ENCODE data around the gene SEMA6B.
"Not testable (repeated sequence)": the region's sequence is repeated elsewhere in the genome, so short reads cannot be mapped to it uniquely, and the experiment has no call there.

Gene SEMA6B

DNA sequence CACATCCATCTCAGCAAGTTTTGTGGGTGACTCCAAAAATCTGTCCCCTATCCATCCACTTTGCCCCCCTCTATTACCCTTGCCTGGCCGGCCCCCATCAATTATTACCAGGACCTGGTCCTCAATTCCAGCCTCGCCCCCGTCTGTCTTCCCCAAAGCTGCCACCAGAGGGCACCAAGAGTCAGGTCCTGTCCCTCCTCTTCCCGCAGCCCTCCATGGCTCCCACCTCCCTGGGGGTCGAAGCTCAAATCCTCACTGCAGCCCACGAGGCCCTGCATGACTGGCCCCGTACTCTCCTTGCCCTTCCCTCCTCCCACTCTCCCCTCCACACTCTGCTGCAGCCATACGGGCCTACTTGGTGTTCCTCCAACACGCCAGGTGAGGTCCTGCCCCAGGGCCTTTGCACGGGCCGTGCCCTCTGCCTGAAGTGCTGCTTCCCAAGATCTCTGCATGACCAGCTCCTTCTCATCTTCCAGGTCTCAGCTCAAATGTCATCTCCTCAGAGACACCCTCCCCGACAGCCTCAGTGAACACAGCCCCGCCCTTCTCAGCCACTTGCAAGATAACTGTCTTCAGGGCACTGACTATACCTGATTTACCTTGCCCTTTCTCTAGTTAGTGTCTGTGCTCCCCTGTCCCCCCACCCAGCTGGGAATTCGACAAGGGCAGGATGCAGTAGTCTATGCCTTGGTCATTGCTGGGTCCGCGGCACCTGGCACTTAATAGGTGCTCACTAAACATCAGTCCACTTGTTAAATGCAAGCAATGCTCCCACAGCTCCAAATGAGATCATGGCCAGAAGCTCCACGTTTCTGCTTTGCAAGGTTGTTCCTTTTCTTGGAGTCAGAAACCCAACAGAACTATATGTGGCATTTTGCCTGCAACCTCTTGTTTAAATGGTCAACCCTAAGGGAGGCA lies 16.8 kb upstream of the SEMA6B start:
- Mint-ChIP-seq H3K4me1 (no peaks in the 10 kb centered on the region), H3K9me3 (no peaks in the 10 kb centered on the region), H3K36me3 (ENCODE audit: insufficient read depth) (peaks cover 2% of the 10 kb centered on the region), H3K27ac (ENCODE audit: low read depth) (no peak overlapping the region), H3K27me3 (peaks cover 51% of the 10 kb centered on the region), H3K4me3 (no peak overlapping the region)
- peak; percentile 40 to 68 for DNase-seq (ENCODE audit: low spot score in 2 of 2)
- ATAC-seq (replicated peaks; ENCODE audit: extremely low read depth, poor library complexity, severe bottlenecking) = no peak

DNA sequence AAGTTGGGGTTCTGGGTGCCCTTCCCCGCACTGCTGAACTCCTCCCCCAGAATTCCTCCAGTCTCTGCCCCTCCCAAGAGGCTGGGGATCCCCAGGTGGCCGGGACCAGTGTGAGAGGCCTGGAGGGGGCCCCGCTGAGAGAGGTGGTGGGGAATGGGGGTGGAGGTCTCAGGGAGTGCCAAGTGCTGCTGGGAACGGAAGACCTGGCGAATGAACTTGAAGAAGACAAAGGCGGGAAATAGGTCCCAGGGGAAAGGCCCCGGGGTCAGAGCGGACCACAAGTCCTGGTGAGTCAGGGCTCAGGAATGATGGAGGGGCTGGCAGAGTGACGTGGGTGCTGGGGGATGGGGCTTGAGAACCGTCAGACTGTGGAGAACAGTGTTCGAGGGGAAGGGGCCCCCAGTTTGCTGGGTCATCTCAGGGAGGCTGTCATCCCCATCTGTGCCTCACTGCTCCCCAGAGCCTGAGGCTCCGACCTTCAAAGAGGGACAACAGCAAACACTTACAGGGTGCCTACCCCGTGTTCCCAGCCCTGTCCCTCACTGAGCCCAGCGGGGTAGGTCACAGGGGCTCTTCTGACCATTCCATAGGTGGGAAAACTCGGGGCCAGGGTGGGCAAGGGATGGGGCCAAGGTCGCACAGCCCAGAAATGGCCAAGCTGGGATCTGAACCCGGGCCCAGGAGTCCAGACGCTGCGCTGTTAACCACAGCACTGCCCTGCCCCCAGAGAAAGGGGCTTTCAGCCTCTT lies 16.0 kb upstream of the SEMA6B start:
- Mint-ChIP-seq H3K4me1 (no peaks in the 10 kb centered on the region), H3K9me3 (no peaks in the 10 kb centered on the region), H3K36me3 (ENCODE audit: insufficient read depth) (peaks cover 2% of the 10 kb centered on the region), H3K4me3 (no peak overlapping the region), H3K27ac (ENCODE audit: low read depth) (no peak overlapping the region), H3K27me3 (peaks cover 51% of the 10 kb centered on the region)
- no peak for DNase-seq (ENCODE audit: low spot score in 2 of 2)
- ATAC-seq (replicated peaks; ENCODE audit: extremely low read depth, poor library complexity, severe bottlenecking) = no peak

- peaks cover 2% of the 10 kb centered on the region for H3K36me3 Mint-ChIP-seq (ENCODE audit: insufficient read depth)
- H3K9me3 Mint-ChIP-seq = no peaks in the 10 kb centered on the region
- ATAC-seq (replicated peaks; ENCODE audit: extremely low read depth, poor library complexity, severe bottlenecking) (no peak), DNase-seq (ENCODE audit: low spot score in 2 of 2) (no peak)
- H3K4me1 Mint-ChIP-seq = no peaks in the 10 kb centered on the region
- peaks cover 35% of the 10 kb centered on the region for H3K27me3 Mint-ChIP-seq
- no peak overlapping the region for H3K27ac Mint-ChIP-seq (ENCODE audit: low read depth)
- no peak overlapping the region for H3K4me3 Mint-ChIP-seq
Measured at GRCh38 chr19:4573682-4574081, 14.2 kb upstream of the SEMA6B start.

GRCh38 chr19:4571305-4571917 lies 11.9 kb upstream of the SEMA6B start:
- no peak for DNase-seq (ENCODE audit: low spot score in 2 of 2)
- H3K4me1 Mint-ChIP-seq = no peaks in the 10 kb centered on the region

DNA sequence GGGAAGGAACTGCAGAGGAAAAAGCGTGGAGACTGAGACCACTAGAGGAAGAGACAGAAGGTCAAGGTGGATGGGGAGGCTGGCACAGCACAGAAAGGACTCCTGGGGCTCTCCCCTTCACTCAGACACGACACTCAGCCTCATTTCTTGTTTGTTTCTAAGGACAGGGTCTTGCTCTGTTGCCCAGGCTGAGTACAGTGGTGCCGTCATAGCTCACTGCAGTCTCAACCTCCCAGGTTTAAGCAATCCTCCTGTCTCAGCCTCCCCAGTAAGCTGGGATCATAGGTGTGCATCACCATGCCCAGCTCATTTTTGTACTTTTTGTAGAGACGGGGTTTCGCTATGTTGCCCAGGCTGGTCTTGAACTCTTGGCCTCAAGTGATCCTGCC lies 11.4 kb upstream of the SEMA6B start:
- DNase-seq (ENCODE audit: low spot score in 2 of 2) = no peak
- ATAC-seq (replicated peaks; ENCODE audit: extremely low read depth, poor library complexity, severe bottlenecking) = no peak
- Mint-ChIP-seq H3K4me1 (no peaks in the 10 kb centered on the region), H3K9me3 (no peaks in the 10 kb centered on the region), H3K27me3 (peaks cover 28% of the 10 kb centered on the region), H3K4me3 (no peak overlapping the region), H3K27ac (ENCODE audit: low read depth) (no peak overlapping the region), H3K36me3 (ENCODE audit: insufficient read depth) (peaks cover 5% of the 10 kb centered on the region)

More at GRCh38 chr19:4571305-4571917, 11.9 kb upstream of the SEMA6B start:
- Mint-ChIP-seq H3K36me3 (ENCODE audit: insufficient read depth) (peaks cover 5% of the 10 kb centered on the region), H3K9me3 (no peaks in the 10 kb centered on the region), H3K4me3 (no peak overlapping the region), H3K27ac (ENCODE audit: low read depth) (no peak overlapping the region), H3K27me3 (peaks cover 33% of the 10 kb centered on the region)
- no peak for ATAC-seq (replicated peaks; ENCODE audit: extremely low read depth, poor library complexity, severe bottlenecking)

- Mint-ChIP-seq H3K4me1 (no peaks in the 10 kb centered on the region), H3K27ac (ENCODE audit: low read depth) (no peak overlapping the region), H3K27me3 (peaks cover 23% of the 10 kb centered on the region), H3K36me3 (ENCODE audit: insufficient read depth) (peaks cover 5% of the 10 kb centered on the region), H3K9me3 (no peaks in the 10 kb centered on the region), H3K4me3 (no peak overlapping the region)
- ATAC-seq (replicated peaks; ENCODE audit: extremely low read depth, poor library complexity, severe bottlenecking) = no peak
- DNase-seq (ENCODE audit: low spot score in 2 of 2) = no peak
Measured at GRCh38 chr19:4570402-4570801, 10.9 kb upstream of the SEMA6B start.

DNA sequence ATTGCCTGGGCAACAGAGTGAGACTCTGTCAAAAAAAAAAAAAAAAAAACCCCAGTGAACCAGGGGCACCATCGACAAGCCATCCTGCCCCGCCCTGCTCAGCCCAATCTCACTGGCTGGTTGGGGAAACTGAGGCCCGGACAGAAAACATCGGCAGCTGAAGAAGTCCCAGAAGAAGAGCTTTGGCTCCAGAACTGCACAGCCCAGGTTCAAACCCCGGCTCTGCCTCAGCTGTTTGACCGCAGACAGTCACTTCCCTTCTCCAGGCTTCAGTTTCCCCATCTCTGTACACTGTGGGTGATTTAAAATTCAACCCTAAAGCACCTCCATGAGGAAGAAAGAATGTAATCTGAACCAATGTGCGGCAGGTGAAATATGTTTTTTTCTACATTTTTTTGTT lies 9.4 kb upstream of the SEMA6B start:
- DNase-seq (ENCODE audit: low spot score in 2 of 2) = no peak
- H3K27me3 Mint-ChIP-seq = peaks cover 17% of the 10 kb centered on the region
- H3K9me3 Mint-ChIP-seq = no peaks in the 10 kb centered on the region
- H3K4me3 Mint-ChIP-seq = no peak overlapping the region
- H3K36me3 Mint-ChIP-seq (ENCODE audit: insufficient read depth) = peaks cover 5% of the 10 kb centered on the region
- no peaks in the 10 kb centered on the region for H3K4me1 Mint-ChIP-seq
- ATAC-seq (replicated peaks; ENCODE audit: extremely low read depth, poor library complexity, severe bottlenecking) = no peak
- no peak overlapping the region for H3K27ac Mint-ChIP-seq (ENCODE audit: low read depth)

- Mint-ChIP-seq H3K36me3 (ENCODE audit: insufficient read depth) (peaks cover 5% of the 10 kb centered on the region), H3K27ac (ENCODE audit: low read depth) (no peak overlapping the region), H3K4me3 (no peak overlapping the region), H3K4me1 (no peaks in the 10 kb centered on the region), H3K27me3 (peaks cover 17% of the 10 kb centered on the region), H3K9me3 (no peaks in the 10 kb centered on the region)
- ATAC-seq (replicated peaks; ENCODE audit: extremely low read depth, poor library complexity, severe bottlenecking) (no peak), DNase-seq (ENCODE audit: low spot score in 2 of 2) (peak; percentile 38 to 50)
Measured at GRCh38 chr19:4567584-4568071, 8.1 kb upstream of the SEMA6B start.

DNA sequence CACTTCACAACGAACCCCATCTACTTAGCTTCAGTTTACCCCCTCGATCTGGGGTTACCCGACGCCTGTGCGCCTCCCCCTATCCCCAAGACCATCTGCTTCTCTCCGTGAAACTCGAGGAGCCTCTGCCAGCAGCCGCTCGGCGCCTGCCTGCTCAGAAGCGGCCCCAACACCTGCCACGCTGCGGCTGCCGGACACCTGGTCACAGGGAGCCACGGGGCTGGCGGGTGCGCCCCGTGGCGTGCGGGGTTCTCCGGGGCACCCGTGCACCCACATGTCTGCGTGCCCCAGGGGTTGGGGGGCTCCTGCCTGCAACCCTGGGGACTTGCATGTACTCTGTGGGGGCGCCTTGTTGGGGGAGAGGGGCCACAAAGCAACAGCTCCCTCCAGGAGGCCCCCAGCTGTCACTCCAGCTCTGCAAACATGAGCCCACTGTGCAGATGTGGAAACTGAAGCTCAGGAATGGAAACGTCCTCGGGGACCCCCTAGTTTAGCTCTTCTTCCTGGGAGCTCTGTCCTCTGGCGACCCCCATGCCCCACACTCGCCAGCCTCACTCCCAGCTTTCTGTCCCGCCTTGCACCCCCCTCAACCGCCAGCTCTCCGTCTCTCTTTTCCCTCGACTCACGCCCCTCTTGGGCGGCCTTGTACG lies 7.0 kb upstream of the SEMA6B start:
- no peaks in the 10 kb centered on the region for H3K4me1 Mint-ChIP-seq

GRCh38 chr19:4563562-4563961 lies 4.1 kb upstream of the SEMA6B start:
- H3K36me3 Mint-ChIP-seq (ENCODE audit: insufficient read depth); H3K27ac Mint-ChIP-seq (ENCODE audit: low read depth); H3K4me1 Mint-ChIP-seq; ATAC-seq (replicated peaks; ENCODE audit: extremely low read depth, poor library complexity, severe bottlenecking); DNase-seq (ENCODE audit: low spot score in 2 of 2); H3K9me3 Mint-ChIP-seq; H3K4me3 Mint-ChIP-seq: not testable (repeated sequence)
- H3K27me3 Mint-ChIP-seq = peaks cover 24% of the 10 kb centered on the region

More for the DNA sequence above, 7.0 kb upstream of the SEMA6B start:
- H3K27me3 Mint-ChIP-seq = peaks cover 17% of the 10 kb centered on the region
- no peak overlapping the region for H3K27ac Mint-ChIP-seq (ENCODE audit: low read depth)
- H3K4me3 Mint-ChIP-seq = no peak overlapping the region
- peaks cover 5% of the 10 kb centered on the region for H3K36me3 Mint-ChIP-seq (ENCODE audit: insufficient read depth)
- DNase-seq (ENCODE audit: low spot score in 2 of 2) (no peak), ATAC-seq (replicated peaks; ENCODE audit: extremely low read depth, poor library complexity, severe bottlenecking) (no peak)
- H3K9me3 Mint-ChIP-seq = no peaks in the 10 kb centered on the region

GRCh38 chr19:4562085-4562484 lies 2.6 kb upstream of the SEMA6B start:
- not testable (repeated sequence) for H3K27ac Mint-ChIP-seq (ENCODE audit: low read depth); DNase-seq (ENCODE audit: low spot score in 2 of 2); H3K4me3 Mint-ChIP-seq; H3K9me3 Mint-ChIP-seq; H3K4me1 Mint-ChIP-seq; H3K36me3 Mint-ChIP-seq (ENCODE audit: insufficient read depth)
- H3K27me3 Mint-ChIP-seq = peaks cover 13% of the 10 kb centered on the region
- peak; percentile 24 for ATAC-seq (replicated peaks; ENCODE audit: extremely low read depth, poor library complexity, severe bottlenecking)

All from central memory CD8-positive, alpha-beta T cell (primary cell).